Adipose tissue (tissue), 3 donors: Measurements from ENCODE around the gene TRIP10. TPM values are rescaled to one million over a fixed set of nuclear protein-coding genes. Genes with fewer than 3 reads are reported as not detected.
A peak's percentile ranks its signal among the peaks of the same experiment; 100 is the strongest.
"Not testable (repeated sequence)": the region's sequence is repeated elsewhere in the genome, so short reads cannot be mapped to it uniquely, and the experiment has no call there.

Experiments used
- H3K27ac ChIP-seq: one replicate; pipeline ENCODE4 v1.5.1; 2013; ENCODE audit warnings: low read depth, low read length
- WGBS, 3 donors: extraction: QIAGEN DNeasy Blood & Tissue Kit; methylation state at CpG; one replicate each; pipeline ENCODE4 v1.1.7; 2013; 5-methylcytosine and 5-hydroxymethylcytosine counted together
- polyA plus RNA-seq, 3 donors: library from polyadenylated mRNA; stranded (reverse); fragments of 200-250 nt; gene quantifications; one replicate each; pipeline ENCODE4 v1.2.3, GENCODE V29; 2013
- donor health status: healthy with polysubstance abuse.
- donor health status: Bipolar disorder and iron deficiency.
- donor health status: healthy.

Gene TRIP10
- polyA plus RNA-seq, 3 donors: 28.6 to 149 (median 112) TPM

- 0% methylated on average over 16 of the region's 16 CpGs for WGBS, 3 donors
- H3K27ac ChIP-seq: no peak overlapping the region
Observed at GRCh38 chr19:6736917-6737283, 2.6 kb upstream of the TRIP10 start.

- 0 to 1% (median 0%) methylated on average over 45 to 55 of the region's 55 CpGs for WGBS, 3 donors
- H3K27ac ChIP-seq: peak within 1 kb of the TSS; percentile 25
Observed at GRCh38 chr19:6737284-6737872, 2.1 kb upstream of the TRIP10 start, which contains the start of gene GPR108. Gene GPR108, minus strand, starts transcription at chr19:6737580. Its CDS starts 4 bp downstream, at chr19:6737576.

- H3K27ac ChIP-seq: peak overlapping the region; percentile 25
- WGBS, 3 donors: 6 to 14% (median 9%) methylated on average over 13 of the region's 13 CpGs
Observed at GRCh38 chr19:6737873-6738786, 1.4 kb upstream of the TRIP10 start.

GRCh38 chr19:6738787-6739389, 592 bp upstream of the TRIP10 start:
- 5 to 10% (median 7%) methylated on average over 24 of the region's 24 CpGs for WGBS, 3 donors
- peak overlapping the region; percentile 13 for H3K27ac ChIP-seq

GRCh38 chr19:6739883-6740588, 556 bp downstream of the TRIP10 start:
- peak overlapping the region; percentile 91 for H3K27ac ChIP-seq
- WGBS, 3 donors: 0% methylated on average over 26 to 34 of the region's 34 CpGs

- H3K27ac ChIP-seq: peak overlapping the region; percentile 17
- 0 to 4% (median 3%) methylated on average over 34 to 46 of the region's 46 CpGs for WGBS, 3 donors
Observed at GRCh38 chr19:6740589-6741343, 1.3 kb downstream of the TRIP10 start.

- 74 to 83% (median 82%) methylated on average over 7 of the region's 7 CpGs for WGBS, 3 donors
- no peak overlapping the region for H3K27ac ChIP-seq
Observed at GRCh38 chr19:6743066-6743465, 3.6 kb downstream of the TRIP10 start.

GRCh38 chr19:6743714-6744380, 4.4 kb downstream of the TRIP10 start:
- H3K27ac ChIP-seq: no peak overlapping the region

GRCh38 chr19:6744381-6745301, 5.2 kb downstream of the TRIP10 start:
- WGBS, 3 donors: 40 to 49% (median 42%) methylated on average over 41 of the region's 41 CpGs

More at GRCh38 chr19:6743714-6744380, 4.4 kb downstream of the TRIP10 start:
- WGBS, 3 donors: 84 to 90% (median 87%) methylated on average over 15 of the region's 15 CpGs

GRCh38 chr19:6745965-6746364, 6.5 kb downstream of the TRIP10 start:
- WGBS, 3 donors: 87 to 95% (median 91%) methylated on average over 20 to 24 of the region's 24 CpGs
- H3K27ac ChIP-seq: no peak overlapping the region

More at GRCh38 chr19:6744381-6745301, 5.2 kb downstream of the TRIP10 start:
- no peak overlapping the region for H3K27ac ChIP-seq

GRCh38 chr19:6748543-6748942, 9.1 kb downstream of the TRIP10 start:
- WGBS, 3 donors: 70 to 90% (median 80%) methylated on average over 10 of the region's 10 CpGs
- not testable (repeated sequence) for H3K27ac ChIP-seq

GRCh38 chr19:6750062-6750461, 10.6 kb downstream of the TRIP10 start:
- H3K27ac ChIP-seq: no peak overlapping the region
- 62 to 80% (median 63%) methylated on average over 15 to 20 of the region's 20 CpGs for WGBS, 3 donors

GRCh38 chr19:6751189-6751588, 11.7 kb downstream of the TRIP10 start:
- 91 to 96% (median 93%) methylated on average over 16 of the region's 16 CpGs for WGBS, 3 donors
- no peak overlapping the region for H3K27ac ChIP-seq

- 56 to 74% (median 73%) methylated on average over 49 to 50 of the region's 50 CpGs for WGBS, 3 donors
- no peak overlapping the region for H3K27ac ChIP-seq
Observed at GRCh38 chr19:6752256-6753177, 13.0 kb downstream of the TRIP10 start.
